T-helper 1 cell treated with Interleukin-12 subunit alpha and Interleukin-12 subunit beta and Interleukin-4 antibody, amounts not matched to agents 30 ng/mL and 1 ng/mL, for 36 hours (primary cell): ENCODE data around the gene TAS1R3. TPM values are rescaled to one million over a fixed set of nuclear protein-coding genes. Genes with fewer than 3 reads are reported as not detected.
"Not testable (repeated sequence)": the region's sequence is repeated elsewhere in the genome, so short reads cannot be mapped to it uniquely, and the experiment has no call there.

Experiments used
- intact Hi-C: fragments of 100-400 bp; cut with micrococcal nuclease; formaldehyde crosslinking; loops from one replicate; pipeline ENCODE4 v1.15.1; 2024
- total RNA-seq: library from RNA; stranded (reverse); gene quantifications from 2 replicates; pipeline ENCODE4 v1.2.3, GENCODE V29; 2022

TAS1R3 gene
- total RNA-seq, 1 donor from 2014 or later: 1.2 TPM

GRCh38 chr1:1307923-1308755, 22.9 kb upstream of the TAS1R3 start, which contains the start of the genes ACAP3 and PUSL1:
TSS of gene ACAP3 (minus strand) at chr1:1307930. CDS start at chr1:1307815, 115 bp downstream.
TSS of gene PUSL1 (plus strand) at chr1:1308597. CDS start at chr1:1308644, 47 bp downstream.
- intact Hi-C loops: loop anchor here (1.0 to 5.0 kb wide), 13 partner anchors 16 to 599 kb away; partner anchors contain the start of genes ATAD3B, AURKAIP1, B3GALT6 and C1orf159

DNA sequence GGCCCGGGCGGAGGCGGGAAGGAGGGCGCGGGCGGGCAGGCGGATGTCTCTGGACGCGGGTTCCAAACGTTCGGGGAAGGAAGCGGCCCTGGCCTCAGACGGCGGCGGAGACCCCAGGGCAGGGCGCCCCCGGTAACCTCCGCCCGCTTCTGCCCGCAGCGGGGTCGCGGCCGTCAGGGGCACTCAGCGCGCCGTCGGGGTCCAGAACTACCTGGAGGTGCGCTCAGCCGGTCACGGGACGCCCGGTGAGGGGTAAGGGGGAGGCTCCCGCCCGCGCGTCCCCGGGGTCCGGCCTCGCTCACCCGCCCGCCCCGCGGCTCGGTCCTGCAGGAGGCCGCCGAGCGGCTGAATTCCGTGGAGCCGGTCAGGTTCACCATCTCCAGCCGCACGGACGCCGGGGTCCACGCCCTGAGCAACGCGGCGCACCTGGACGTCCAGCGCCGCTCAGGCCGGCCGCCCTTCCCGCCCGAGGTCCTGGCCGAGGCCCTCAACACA, 22.3 kb upstream of the TAS1R3 start:
- intact Hi-C loops: loop anchor here (1.0 to 5.0 kb wide), 13 partner anchors 15 to 598 kb away; partner anchors contain the start of genes ATAD3B, AURKAIP1, B3GALT6 and C1orf159

- intact Hi-C loops: loop anchor here (2.0 to 5.0 kb wide), 6 partner anchors 77 to 598 kb away; partner anchors contain the start of genes B3GALT6, CCNL2, ISG15 and MIB2
These were observed 21.6 kb upstream of the TAS1R3 start for GRCh38 chr1:1309251-1310108.

- intact Hi-C loops: no loop called here
These were observed 21.0 kb upstream of the TAS1R3 start for GRCh38 chr1:1310109-1310385.

- intact Hi-C loops: no loop called here
These were observed 20.5 kb upstream of the TAS1R3 start for GRCh38 chr1:1310476-1311053.

DNA sequence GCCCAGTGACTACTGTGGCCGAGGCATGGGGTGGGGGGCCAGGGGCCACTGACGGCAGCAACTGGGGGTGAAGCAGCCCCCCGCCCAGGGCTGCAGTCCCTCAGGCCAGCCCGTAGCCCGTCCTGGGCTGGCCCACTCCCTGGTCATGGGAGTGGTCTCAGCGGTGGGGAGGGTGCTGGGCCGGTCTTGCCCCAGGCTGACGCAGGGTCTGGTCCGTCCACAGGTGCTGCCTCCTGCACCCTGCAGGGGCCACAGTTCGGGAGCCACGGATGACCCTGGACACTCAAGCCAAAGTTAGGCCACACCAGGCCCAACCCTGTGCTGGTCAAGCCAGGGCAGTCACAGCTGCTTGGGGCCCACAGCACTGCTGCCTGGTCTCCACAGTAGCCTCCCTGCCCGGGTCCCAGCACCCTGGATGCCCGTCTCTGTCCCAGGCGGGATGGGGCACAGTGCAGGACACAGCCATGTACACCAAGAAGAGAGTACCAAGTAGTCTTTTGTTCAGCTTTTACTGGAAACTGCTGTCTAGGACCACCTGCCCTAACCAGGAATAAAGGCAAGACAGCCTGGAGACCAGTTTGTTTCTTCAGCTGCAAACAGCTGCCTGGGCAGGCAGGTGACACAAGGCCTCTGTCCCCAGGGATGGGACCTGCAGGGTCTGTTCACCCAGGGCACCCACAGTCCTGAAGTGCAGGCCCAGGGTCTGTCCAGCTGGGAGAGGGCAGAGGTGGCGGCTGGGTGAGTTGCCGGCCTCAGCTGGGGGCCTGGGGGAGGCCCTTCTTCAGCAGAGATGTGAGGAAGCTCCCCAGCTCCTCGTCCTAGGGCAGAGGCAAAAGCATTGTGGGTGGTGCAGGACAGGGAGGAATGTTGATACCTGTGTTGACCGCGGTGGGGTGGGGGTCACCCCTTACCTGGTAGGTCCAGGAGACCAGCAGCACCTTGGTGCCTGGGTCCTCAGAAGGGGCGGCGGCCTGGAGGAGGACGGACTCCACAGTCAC, 19.7 kb upstream of the TAS1R3 start:
- intact Hi-C loops: no loop called here

DNA sequence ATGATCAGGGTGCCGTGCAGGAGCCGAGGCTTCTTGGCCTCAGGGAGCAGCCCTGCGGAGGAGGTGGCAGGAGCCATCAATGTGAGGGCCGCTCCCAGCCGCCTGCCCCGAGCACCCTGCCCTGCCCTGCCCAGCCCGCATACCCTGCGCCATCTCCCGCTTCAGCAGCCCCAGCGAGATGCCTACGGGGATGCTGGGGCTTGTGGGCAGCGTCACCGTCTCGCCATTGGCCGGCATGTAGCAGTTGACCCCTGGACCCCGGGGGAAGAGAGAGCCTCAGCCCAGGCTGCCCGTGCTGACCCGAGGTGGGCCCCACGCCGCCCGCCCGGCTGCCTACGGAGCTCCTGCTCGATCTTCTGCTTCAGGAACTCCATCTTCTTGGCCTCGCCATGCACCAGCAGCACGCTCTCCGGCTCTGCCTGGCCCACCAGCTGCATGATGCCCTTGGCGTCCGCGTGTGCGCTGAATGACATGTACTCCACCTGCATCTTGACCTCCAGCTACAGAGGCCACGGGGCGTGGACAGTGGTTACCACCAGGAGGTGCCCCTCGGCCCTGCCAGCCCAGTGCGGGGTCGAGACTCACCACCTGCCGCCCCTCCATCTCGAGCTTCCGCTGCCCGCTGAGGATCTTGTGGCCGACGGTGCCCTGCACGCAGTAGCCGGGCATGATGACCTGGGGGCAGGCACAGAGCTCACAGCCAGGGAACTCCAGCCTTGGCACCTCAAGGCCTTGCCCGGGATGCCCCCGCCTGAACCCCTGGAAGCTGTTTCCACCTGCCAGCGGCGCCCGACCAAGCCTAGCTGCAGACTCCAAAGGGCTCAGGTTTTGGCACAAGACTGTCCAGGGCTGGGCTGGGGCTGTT, 18.4 kb upstream of the TAS1R3 start:
- intact Hi-C loops: no loop called here

- intact Hi-C loops: no loop called here
These were observed 17.4 kb upstream of the TAS1R3 start for GRCh38 chr1:1313500-1314236.

- intact Hi-C loops: no loop called here
These were observed 16.9 kb upstream of the TAS1R3 start for GRCh38 chr1:1314237-1314586.

- intact Hi-C loops: no loop called here
These were observed 16.3 kb upstream of the TAS1R3 start for GRCh38 chr1:1314678-1315335.

- intact Hi-C loops: no loop called here
These were observed 15.6 kb upstream of the TAS1R3 start for GRCh38 chr1:1315435-1315954.

DNA sequence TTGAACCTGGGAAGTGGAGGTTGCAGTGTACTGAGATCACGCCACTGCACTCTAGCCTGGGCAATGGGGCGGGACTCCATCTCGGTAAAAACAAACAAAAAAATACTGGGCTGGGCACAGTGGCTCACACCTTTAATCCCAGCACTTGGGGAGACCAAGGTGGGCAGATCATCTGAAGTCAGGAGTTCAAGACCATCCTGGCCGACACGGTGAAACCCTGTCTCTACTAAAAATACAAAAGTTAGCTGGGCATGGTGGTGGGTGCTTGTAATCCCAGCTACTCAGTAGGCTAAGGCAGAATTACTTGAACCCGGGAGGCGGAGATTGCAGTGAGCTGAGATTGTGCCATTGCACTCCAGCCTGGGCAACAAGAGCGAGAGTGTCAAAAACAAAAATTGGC, 14.9 kb upstream of the TAS1R3 start:
- intact Hi-C loops: not testable (repeated sequence)

- intact Hi-C loops: no loop called here
These were observed 13.7 kb upstream of the TAS1R3 start for GRCh38 chr1:1317420-1317819.

GRCh38 chr1:1318131-1318652, 12.9 kb upstream of the TAS1R3 start:
- intact Hi-C loops: no loop called here

DNA sequence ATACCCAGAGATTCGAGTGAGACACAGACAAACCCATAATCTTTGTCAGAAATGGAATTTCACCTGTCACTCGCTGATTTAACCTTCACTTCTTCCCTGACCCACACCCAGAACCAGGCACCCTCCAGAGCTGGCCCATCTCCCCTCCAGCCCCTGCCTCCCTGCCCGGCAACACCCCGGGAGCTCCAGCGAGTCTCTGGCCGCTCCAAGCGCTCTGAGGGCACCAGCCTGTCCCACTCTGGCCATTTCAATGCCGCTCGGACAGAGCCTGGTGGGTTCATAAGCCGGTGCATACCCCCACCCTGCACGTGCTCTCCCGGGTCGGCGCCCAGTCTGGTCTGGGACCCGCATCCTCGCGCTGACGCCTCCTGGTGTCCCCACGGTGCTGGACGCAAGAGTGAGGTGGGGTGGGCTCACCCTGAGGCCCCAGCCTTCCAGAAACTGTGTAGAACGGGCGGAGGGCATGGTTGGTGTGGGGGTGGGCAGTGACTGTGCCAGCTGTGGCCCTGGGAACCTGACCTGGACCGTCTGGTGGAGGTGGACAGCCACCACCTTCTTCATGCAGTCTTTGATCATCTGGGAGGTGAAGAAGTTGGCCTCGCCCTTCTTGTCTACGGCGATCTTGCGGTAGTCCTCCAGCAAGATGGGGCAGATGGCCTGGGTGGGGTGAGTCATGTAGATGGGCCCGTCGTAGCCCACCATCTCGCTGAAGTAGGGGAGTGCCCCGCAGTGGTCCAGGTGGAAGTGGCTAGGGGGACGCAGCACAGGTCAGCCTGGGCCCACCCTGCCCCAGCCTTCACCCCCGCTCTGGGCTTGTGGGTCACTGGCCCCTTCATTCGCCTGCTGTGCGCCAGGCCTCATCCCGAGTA, 12.1 kb upstream of the TAS1R3 start:
- intact Hi-C loops: no loop called here

DNA sequence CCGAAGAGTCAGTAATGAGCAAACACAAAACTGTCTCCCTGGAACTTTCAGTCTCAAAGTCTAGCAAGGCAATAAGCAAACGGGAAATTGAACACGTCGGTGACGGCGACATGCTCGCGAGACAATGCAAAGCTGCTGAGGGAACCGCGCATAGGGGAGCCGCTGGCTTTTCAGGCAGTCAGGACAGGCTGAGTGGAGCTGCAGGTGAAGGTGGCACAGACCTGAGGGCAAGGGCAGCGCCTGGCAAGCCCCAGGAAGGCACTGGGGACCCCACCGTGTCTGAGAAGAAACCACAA, 11.5 kb upstream of the TAS1R3 start:
- intact Hi-C loops: no loop called here
